HG03378 (cell line): Measurements from ENCODE around the gene MORN5.

ENCODE experiments used
- ATAC-seq: cut with Tn5 transposase; IDR thresholded peaks from one replicate; pipeline ENCODE4 v1.9.1; 2021; ENCODE audit warnings: mild to moderate bottlenecking, moderate library complexity; ENCODE audit not compliant: unreplicated experiment

The MORN5 gene

GRCh38 chr9:122188369-122188768, 28.7 kb downstream of the MORN5 start:
- ATAC-seq: no peak

- no peak for ATAC-seq
Observed at GRCh38 chr9:122190597-122191381, 31.1 kb downstream of the MORN5 start.

GRCh38 chr9:122191584-122191983, 31.9 kb downstream of the MORN5 start:
- no peak for ATAC-seq

- ATAC-seq: no peak
Observed at GRCh38 chr9:122192261-122192875, 32.7 kb downstream of the MORN5 start.

GRCh38 chr9:122192914-122193525, 33.3 kb downstream of the MORN5 start:
- no peak for ATAC-seq

GRCh38 chr9:122193651-122194050, 33.9 kb downstream of the MORN5 start:
- ATAC-seq: no peak

- no peak for ATAC-seq
Observed at GRCh38 chr9:122195875-122196274, 36.2 kb downstream of the MORN5 start.

GRCh38 chr9:122197426-122197825, 37.7 kb downstream of the MORN5 start:
- no peak for ATAC-seq

GRCh38 chr9:122197882-122198281, 38.2 kb downstream of the MORN5 start:
- ATAC-seq: no peak

GRCh38 chr9:122200960-122201595, 41.4 kb downstream of the MORN5 start:
- no peak for ATAC-seq

GRCh38 chr9:122201641-122202040, 41.9 kb downstream of the MORN5 start:
- ATAC-seq: no peak

GRCh38 chr9:122202111-122202510, 42.4 kb downstream of the MORN5 start:
- no peak for ATAC-seq

- ATAC-seq: no peak
Observed at GRCh38 chr9:122204055-122204454, 44.3 kb downstream of the MORN5 start.

GRCh38 chr9:122204491-122204890, 44.8 kb downstream of the MORN5 start:
- ATAC-seq: no peak

- ATAC-seq: no peak
Observed at GRCh38 chr9:122205176-122205575, 45.5 kb downstream of the MORN5 start.

- ATAC-seq: no peak
Observed at GRCh38 chr9:122206118-122207046, 46.7 kb downstream of the MORN5 start.

GRCh38 chr9:122207096-122207495, 47.4 kb downstream of the MORN5 start:
- ATAC-seq: no peak

GRCh38 chr9:122209451-122209850, 49.7 kb downstream of the MORN5 start:
- ATAC-seq: no peak

GRCh38 chr9:122212473-122213004, 52.8 kb downstream of the MORN5 start:
- ATAC-seq: no peak

GRCh38 chr9:122213102-122213588, 53.4 kb downstream of the MORN5 start:
- ATAC-seq: no peak
